HL-60 (cell line): ENCODE measurements around the gene CCM2.

Source experiments
- DNase-seq, 2 experiments: peaks; one replicate each; pipeline ENCODE4 v3.0.0-alpha.2; 2010 to 2020; ENCODE audit warnings: low read depth in 1 of 2, low spot score in 1 of 2
- H3K27ac ChIP-seq: fragments of 250-450 bp; sonication (Bioruptor Pico); replicated peaks from 2 replicates; pipeline ENCODE4 v1.5.1; 2020; ENCODE audit warnings: mild to moderate bottlenecking, moderate library complexity
- H3K27me3 ChIP-seq: fragments of 250-450 bp; sonication (Bioruptor Pico); 2 replicates; pipeline ENCODE4 v1.5.1; 2021; ENCODE audit warnings: mild to moderate bottlenecking, moderate library complexity; ENCODE audit not compliant: insufficient read depth, poor library complexity, severe bottlenecking
- H3K4me3 ChIP-seq: replicated peaks from 2 replicates; pipeline ENCODE4 v1.5.1; 2011; ENCODE audit warnings: mild to moderate bottlenecking, control low read depth, low read length; ENCODE audit not compliant: insufficient read depth
- CTCF ChIP-seq: IDR thresholded peaks from one replicate; pipeline ENCODE4 v1.5.1; 2011; ENCODE audit warnings: low read length, control low read depth, inconsistent platforms; ENCODE audit not compliant: insufficient read depth
- GABPA ChIP-seq: IDR thresholded peaks from 2 replicates; pipeline ENCODE4 v1.6.1; 2012; ENCODE audit warnings: low read depth
- POLR2AphosphoS5 ChIP-seq: IDR thresholded peaks from 2 replicates; pipeline ENCODE4 v1.6.1; 2012; ENCODE audit warnings: low read depth
- REST ChIP-seq: IDR thresholded peaks from 2 replicates; pipeline ENCODE4 v1.6.1; 2012; ENCODE audit warnings: low read depth; ENCODE audit not compliant: insufficient replicate concordance
- SPI1 ChIP-seq: IDR thresholded peaks from 2 replicates; pipeline ENCODE4 v1.6.1; 2012; ENCODE audit warnings: low read depth, mild to moderate bottlenecking, borderline replicate concordance

CCM2 gene

GRCh38 chr7:45073786-45074527, 74.0 kb downstream of the CCM2 start:
- DNase-seq, result peak in 1 of 2 experiments; percentile 58
- peak; percentile 21 for TF ChIP-seq REST
- no peak for TF ChIP-seq GABPA
- no peak for TF ChIP-seq POLR2AphosphoS5
- no peak for TF ChIP-seq SPI1
- TF ChIP-seq CTCF, result no peak
- Histone ChIP-seq H3K27ac (peak overlapping the region; percentile 8; the same call in 1 of the 2 replicates), H3K4me3 (no peak overlapping the region), H3K27me3 (no peaks in the 10 kb centered on the region)

- TF ChIP-seq CTCF (no peak), REST (no peak), SPI1 (no peak), GABPA (no peak)
Measured at GRCh38 chr7:45074528-45075354, 74.7 kb downstream of the CCM2 start.

GRCh38 chr7:45075355-45075644, 75.3 kb downstream of the CCM2 start:
- DNase-seq, result no peak
- Histone ChIP-seq H3K4me3 (no peak overlapping the region), H3K27me3 (no peaks in the 10 kb centered on the region), H3K27ac (no peak overlapping the region; the same call in 1 of the 2 replicates)
- TF ChIP-seq POLR2AphosphoS5 (no peak), SPI1 (no peak), REST (no peak)

More at GRCh38 chr7:45074528-45075354, 74.7 kb downstream of the CCM2 start:
- peak overlapping the region; percentile 8; the same call in 1 of the 2 replicates for H3K27ac ChIP-seq
- no peaks in the 10 kb centered on the region for H3K27me3 ChIP-seq
- DNase-seq, result peak in 1 of 2 experiments; percentile 52
- no peak overlapping the region for H3K4me3 ChIP-seq
